NCI-H1930 (cell line): ENCODE measurements around the gene GAP43.

Source experiments
- DNase-seq, 2 experiments: peaks; one replicate each; lab custom pipeline; 2025; lab: John Stamatoyannopoulos, UW

GAP43 gene, protein sequence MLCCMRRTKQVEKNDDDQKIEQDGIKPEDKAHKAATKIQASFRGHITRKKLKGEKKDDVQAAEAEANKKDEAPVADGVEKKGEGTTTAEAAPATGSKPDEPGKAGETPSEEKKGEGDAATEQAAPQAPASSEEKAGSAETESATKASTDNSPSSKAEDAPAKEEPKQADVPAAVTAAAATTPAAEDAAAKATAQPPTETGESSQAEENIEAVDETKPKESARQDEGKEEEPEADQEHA

DNA sequence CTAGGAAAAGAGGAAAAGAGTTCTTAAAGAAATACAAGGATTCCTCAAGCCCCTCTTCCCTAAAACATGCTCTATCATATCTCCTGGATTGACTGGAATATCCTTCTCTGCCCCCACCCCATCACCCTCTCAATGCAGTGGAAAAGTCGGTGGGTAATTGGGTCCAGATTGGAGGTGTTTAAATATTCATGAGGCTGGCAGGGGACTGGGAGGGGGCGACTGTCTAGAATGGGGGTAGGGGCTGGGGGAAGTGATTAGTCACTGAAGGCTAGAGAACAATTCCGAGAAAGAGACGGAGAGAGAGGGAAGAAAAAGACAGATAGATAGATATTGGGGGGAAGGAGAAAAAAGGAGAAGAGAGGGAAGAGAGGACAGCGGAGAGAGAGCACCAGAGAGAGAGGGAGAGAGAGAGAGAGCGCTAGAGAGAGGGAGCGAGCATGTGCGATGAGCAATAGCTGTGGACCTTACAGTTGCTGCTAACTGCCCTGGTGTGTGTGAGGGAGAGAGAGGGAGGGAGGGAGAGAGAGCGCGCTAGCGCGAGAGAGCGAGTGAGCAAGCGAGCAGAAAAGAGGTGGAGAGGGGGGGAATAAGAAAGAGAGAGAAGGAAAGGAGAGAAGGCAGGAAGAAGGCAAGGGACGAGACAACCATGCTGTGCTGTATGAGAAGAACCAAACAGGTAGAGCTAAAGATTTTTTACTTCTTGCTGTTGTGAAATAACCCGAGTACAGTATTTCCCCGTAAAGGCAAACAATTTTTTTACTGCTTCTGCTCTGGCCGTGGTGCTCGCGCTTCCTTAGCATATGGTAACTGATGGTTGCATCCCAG, at the start of gene GAP43:
TSS of gene GAP43 (plus strand) at position 467 of the 825 bp plus-strand sequence. CDS start at position 647, 180 bp downstream.
- no peak for DNase-seq

DNA sequence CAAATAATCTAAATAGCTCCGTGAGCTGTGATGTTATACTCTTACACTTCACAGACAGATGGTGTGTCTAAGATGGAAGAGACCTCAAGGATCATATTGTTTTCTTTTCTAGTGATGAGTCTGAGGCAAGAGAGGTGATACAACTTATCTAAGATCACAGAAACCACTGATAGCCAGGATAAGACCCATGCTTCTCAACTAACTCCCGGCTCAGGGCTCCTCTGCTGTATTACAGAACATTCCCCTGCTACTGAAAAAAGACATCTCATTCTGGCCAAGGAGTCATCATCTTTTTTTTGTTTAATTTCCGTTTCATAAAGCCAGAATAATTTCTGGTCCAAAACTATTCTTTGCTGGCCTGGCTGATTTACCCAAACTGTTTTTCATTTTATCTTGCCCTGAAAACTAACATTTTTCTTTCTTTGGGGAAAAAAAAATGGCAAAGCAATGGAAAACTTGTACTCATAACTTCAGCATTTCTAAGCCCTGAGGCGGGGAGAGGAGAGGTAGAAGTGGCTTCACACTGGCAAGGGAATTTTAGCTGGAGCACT, 46.9 kb upstream of the GAP43 start:
- DNase-seq = no peak

DNA sequence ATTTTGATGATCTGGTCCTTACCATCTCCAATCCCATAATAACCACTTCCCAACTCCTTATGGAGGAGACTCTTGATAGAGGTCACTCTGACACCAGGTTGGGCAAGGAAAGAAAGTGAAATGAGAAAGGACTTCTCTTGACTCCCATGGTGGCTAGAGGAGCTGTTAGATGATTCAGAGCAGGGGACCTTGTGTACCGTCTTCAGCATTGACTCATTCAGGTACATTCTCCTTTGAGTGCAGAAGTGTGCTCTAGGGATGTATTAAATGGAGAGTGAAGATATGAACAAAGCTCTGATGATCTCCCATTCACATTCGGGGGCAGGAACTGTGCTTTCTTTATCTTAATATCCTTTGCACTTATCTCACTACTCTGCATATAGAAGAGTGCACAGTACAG, 46.3 kb upstream of the GAP43 start:
- DNase-seq = no peak

DNA sequence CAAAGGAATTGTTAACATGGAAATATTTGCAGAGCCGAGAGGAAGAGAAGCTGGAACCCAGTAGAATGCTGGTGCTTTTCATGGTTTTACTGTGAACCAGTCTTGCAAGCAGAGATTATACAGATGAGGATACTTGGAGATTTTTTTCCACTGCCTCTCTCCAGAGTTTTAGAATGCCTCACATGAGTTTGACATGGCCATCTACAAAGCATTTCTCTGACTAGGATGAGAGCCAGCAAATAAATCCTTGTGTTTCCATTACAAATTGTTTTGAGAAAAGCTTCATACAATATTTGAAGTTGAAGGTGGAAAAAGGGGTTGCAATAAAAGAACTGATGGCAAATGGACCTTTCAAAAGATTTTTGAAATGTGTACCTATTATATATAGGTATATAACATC, 45.0 kb upstream of the GAP43 start:
- no peak for DNase-seq

DNA sequence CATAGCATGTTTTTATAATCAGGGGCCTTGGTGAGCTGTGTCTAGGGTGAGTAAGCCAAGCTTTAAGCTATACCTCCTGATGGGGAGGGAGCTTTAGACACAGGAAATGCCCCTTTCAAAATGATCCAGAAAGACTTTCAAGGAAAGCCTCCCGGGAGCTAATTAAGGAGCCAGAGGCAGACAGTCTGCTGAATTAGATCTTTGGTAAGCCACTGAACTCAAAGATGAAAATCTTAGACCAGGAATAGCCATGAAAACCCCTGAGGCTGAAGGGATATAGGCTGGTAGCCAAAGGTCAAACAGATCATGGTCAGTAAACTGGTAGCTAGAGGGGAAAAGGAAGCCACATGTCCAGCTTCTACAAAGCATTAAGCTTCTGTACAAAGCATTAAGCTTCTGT, 42.7 kb upstream of the GAP43 start:
- DNase-seq = no peak

DNA sequence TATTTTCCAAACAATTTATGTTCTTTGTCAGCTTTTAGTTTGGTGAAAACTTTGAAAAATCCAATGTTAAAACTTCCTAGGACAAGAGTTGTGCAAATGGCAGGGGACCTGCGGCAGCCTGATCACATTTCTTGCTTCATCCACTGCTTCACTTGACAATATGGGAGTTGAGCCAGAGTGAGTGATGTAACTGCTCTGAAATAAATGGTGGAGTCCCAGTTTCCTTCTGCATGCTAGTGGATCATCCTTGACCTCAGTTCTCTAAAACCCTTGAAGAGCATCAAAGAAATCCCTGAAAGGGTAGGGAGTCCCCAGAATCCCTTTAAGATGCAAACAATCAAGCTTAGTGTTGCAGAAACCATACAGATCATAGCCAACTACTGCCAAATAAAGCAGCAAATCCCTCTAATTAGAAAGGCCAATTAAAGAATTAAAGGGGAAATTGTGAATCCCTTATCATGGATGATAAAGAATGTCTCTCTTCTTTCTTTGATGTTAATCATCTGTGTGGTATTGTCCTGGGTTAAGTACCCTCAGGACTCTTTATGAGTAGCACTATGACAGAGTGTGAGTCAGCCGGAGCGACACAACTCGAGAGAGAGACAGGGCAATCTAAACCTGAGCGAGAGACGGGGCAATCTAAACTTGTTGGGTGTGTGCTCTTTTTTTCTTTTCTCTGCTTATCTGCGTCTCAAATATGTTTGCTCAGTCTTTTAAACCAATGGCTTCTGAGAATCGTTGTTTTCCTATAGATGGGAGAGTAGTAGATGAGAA, 41.8 kb upstream of the GAP43 start:
- DNase-seq = peak in 1 of 2 experiments; percentile 2

DNA sequence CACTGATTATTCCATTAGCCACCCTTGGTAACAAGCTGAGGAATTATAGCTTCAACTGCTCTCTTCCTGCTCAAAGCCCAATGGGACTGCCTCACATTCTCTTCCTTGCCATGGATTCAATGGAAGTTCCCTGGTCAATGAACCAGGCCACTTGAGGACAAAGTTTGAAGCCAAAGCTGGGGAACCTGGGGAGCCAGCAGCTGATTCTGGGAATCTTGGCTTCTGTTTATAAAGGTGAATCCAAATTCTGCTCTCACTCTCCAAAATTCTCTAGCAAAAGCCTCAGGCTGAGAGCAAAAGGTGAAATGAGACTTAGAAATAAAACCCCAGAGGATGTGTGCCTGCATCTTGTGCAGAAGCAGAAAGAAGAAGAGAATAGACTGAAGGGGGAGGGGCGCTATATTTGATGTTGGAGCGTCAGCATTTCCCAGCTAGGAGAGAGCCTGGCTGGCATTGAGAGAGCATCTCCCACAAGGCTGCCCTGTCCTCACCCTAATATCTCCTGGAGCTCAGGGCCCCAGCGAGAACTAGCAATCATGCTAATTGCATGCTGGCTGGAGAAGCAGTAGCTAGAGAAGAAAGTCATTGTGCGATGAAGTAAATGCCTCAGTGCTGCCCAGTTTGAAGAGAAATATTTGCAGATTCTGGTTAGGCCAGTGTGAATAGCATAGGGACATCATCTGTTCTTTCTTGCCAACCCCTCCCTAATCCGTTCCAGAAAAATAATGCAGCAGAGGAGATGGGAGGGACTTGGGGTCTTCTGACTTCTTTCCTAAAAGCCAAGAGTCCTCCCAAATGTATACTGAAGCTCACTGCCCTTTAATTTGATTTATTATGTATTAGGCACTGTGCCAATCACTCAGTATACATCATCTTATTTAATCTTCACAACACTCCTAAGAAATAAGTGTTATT, 34.9 kb upstream of the GAP43 start:
- DNase-seq = no peak

DNA sequence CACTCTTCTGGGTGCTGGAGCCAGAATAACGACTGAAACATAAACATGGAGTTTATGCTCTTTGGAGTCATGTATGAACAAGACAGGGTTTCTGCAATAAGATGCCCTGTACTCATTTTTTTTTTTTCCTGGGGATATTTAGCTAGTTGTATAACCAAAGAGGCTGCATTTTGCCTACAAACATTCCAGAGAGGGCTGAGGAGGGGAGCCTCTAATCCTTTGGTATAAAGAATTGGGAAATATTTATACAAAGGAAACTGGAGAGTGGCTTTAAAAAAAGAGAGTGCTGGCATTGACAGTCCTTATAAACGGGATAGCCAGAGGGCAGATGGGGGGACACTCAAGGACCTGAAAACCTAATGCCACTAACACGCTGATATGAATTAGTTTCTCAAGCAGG, 32.4 kb upstream of the GAP43 start:
- no peak for DNase-seq

DNA sequence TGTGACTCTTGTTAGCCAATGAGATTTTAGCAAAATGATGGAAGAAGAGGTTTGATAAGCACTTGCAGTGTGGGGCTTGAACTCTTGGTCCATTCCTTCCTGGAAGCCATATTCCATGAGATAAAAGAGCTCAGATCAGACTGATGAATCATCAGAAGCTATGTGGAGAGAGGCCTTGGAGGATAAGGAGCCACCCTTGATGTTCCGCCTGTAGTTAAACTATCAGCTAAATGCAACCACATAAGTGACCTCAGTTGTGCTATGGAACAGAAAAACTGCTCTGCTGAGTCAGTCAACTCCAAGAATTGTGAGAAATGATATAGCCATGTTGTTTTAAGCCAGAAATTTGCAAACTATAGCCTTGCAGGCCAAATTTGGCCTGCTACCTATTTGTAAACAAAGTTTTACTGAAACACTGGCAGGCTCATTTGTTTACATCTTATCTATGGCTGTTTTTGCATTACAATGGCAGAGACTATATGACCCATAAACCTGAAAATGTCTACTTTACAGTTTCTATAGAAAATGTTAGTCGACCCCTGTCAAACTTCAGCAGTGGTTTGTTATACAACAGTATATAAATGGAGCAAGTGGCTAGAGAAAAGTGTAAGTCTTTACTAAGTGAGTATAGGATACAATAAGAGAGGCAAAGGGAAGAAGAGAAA, 27.6 kb upstream of the GAP43 start:
- no peak for DNase-seq

DNA sequence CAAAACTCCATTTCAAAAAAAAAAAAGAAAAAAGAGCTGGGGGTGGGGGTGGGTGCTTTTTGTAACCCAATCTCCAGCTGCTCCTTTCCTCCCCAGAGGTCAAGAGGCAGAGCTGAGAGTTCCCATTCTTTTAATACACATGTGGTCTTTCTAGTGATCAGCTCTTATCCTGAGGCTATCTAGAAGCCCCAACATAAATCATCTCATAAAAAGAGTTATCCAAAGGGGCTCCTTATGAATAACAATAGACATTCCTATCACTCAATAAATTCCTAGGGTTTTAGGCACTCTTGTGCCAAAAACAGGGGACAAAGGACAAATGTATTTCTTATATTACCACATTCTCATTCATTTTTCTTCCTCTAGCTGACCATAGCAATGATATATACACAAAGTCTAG, 25.1 kb upstream of the GAP43 start:
- no peak for DNase-seq

DNA sequence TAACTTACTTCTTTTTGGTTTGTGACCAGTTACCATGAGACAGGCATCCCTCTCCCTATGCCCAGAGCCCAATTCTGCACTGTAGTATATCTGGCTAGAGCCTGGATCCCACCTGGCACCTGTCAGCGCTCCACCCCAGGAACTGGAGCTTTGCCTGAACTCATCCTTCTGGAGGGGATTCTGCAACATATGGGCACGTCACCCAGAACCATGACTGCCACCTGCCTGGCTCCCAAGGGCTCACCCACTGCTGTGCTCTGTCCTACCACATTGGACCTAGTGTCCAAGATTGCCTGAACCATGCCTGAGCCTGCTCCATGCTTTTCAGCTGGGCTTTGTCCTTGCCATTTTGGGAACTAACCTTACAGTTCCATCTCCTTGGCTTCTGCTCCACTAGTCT, 21.1 kb upstream of the GAP43 start:
- no peak for DNase-seq

DNA sequence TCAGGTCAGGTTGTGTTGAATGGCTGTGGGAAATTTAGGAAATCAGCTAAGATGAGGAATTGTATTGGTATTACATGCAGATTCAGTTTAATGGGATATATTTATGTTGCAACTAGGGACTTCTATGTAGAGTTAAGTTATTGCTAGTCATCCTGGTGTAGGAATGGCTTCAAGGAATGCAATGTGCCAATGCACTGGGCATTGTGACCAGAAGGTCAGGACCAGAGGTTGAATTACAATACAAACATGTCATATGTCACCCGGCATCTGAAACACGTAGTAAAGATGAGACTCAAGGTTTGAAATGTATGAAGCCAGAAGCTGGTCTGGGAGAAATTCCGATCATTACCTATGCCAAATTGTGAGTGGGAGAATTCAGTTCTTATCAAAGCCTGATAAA, 11.7 kb upstream of the GAP43 start:
- DNase-seq = no peak

DNA sequence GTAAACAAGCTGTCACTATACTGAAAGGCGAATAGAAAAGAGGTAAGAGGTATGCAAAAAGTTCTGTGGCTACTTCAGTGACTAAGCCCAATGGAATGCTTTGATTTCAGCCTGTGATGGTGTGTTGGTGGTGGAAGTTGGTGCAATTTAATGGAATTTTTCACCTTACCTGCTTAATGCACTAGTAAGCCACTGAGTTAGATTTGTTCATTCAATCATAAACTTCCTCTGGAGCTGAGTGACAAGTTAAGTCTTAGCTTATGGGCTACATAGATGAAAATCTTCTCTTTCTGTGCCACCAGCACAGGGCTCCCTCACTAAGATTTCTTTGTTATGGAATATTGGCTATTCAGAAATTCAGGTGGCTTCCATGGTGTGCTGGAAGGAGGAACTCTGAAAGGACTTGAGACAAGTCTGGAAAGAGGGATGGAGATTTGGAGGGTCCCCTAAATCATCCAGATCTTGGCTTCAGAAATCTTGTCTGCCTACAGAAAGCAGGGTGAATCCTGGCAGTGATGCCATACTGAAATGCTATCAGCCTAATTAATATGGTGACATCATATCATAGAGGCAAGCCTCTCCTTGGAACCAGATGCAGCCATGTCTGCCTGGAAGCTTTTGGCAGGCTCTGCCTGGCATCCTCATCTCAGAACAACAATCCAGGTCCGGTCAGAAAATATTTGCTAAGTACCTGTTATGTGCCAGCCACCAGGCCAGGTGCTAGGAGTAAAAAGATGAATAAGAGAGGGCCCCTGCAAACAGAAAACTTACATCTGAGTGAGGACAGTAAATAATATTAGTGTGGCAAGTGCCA, 8.1 kb upstream of the GAP43 start:
- DNase-seq = no peak

DNA sequence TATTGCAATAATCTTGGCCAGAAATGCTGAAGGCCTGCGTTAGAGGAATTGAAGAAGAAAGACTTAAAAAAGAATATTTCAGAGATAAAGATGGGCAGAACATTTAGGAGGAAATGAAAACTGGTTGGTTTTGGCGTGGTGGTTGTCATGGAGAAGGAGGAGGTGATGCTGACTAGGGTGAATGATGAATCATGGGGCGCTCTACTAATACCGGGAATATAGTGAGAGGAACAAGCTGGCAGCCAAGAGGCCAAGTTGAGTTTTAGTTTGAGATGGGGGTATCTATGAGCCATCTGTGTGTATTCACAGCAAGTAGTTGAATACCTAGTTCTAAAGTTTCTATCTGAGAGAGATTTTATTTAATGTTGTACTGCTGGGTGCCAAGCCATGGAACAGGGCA, 6.8 kb upstream of the GAP43 start:
- DNase-seq = no peak

DNA sequence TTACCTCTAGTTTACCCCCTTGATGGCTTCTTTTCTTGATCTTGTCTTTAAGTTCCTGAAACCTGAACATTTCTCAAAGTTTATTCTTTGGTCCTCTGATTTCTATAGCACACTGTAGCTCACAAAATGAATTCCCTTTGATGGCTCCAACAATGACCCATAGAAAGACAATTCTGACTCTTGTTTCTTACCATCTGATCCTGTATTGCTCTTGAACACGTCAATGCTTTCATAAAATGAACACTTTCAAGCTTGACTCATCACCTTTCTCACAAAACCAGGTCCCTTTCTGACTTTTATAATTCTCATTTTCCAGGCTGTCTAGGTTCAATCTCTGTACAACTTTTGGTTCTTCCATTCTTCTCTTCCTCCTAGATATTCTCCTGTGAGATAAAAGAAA, 5.7 kb upstream of the GAP43 start:
- DNase-seq = no peak

DNA sequence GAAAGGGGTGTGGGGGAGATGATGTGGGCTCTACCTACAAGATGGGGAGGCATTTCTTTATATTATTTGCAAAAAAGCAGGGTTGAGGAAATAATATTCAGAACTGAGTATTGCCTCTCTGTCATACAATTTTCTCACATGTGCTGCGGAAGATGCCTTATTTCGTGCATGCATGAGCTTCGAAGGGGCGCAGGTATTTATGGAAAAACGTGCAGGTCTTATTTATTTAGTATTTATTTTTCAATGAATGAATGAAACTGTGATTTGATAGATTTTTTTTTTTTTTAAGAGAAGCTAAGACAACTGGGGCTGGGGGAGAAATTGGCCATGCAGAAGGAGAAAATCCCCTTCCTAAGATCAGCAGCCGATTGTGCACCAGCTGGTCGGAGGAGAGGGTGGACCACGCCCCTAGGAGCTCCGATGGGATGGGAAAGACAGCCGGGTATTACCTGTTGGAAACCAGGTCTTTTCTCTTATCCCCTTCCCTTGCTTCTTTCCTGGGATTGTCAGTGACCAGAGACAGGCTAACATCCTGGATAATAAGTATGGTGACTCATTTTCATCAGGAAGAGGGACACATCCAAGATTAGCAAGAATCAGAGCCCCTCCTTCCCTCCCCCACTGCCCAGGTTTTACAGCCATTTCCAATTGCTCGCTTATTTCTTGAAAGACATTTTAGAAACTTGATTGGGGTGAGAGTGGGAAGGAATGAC, 875 bp downstream of the GAP43 start:
- DNase-seq = no peak

DNA sequence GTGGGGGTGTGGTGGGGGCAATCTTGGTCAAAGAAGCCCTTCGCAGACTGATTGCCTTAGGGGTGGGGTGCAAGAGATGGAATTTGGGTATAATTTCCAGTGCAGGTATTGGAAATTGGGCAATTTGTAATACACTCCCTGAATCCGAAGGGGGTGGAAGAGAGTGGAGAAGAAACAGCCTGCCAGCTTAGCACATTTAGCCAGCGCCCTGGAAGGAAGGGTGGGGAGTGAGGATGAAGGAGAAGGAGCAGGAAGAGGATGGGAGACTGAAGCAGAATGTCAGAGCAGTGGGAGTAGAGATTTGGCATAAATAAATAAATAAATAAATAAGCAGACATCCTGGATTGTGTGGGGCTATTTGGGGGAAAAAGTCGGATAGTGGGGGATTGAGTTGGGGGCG, 1.6 kb downstream of the GAP43 start:
- no peak for DNase-seq

DNA sequence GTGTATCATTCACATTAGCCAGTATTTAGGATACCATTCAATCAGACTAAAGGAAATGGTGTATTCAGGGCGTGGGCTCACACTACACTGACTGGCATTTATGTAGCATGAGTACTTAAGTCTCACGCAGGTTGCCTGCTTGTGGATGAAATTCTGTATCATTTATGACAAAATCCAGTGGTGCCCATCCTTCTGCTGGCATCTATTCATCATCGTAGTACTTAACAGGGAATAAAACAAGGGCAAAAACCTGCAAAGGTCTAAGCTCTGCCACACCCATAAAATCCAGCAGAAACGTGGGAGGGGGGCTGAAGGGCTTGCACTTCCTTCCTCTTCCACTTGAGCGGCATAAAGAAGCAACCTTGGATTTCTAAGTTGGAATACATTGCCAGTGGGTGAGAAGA, 2.7 kb downstream of the GAP43 start:
- DNase-seq = no peak

DNA sequence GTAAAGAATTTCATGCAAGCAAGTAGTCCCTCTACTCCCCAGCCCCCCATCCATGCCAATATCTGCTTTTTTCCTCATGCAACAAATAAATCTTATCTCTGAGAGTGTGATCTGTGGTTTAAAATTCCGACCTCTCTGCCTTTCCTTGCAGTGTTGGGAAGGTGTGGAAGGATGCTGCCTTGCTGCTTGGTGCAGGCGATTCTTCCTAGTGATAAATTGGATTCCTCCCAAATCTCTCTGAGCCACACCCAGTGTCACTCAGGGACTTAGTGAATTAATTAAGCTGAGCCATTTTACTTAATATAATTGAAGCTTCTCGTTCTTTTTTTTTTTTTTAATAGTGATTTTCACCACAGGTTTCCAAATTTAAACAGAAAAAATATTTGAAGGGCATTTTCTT, 3.4 kb downstream of the GAP43 start:
- no peak for DNase-seq
